ENCODE measurements around the gene LMCD1. TPM values are rescaled to one million over a fixed set of nuclear protein-coding genes. Genes with fewer than 3 reads are reported as not detected.

The LMCD1 gene
- total and polyA plus RNA-seq, 2 experiments from 2014 or later, result 22.9 to 27.7 TPM

- Histone ChIP-seq H3K27me3 (no peaks in the 10 kb centered on the region), H3K4me1 (ENCODE audit: low read depth) (no peaks in the 10 kb centered on the region), H3K4me3 (no peak overlapping the region), H3K9me3 (ENCODE audit: low read depth) (no peaks in the 10 kb centered on the region), H3K36me3 (no peaks in the 10 kb centered on the region), H3K27ac (no peak overlapping the region)
- no peak for DNase-seq (ENCODE audit: low read depth in 1 of 2, low spot score in 1 of 2)
- no peak for TF ChIP-seq CTCF (IDR thresholded peaks at IDR 0.05; ENCODE audit: low read depth, low read length)
Measured at GRCh38 chr3:8464668-8465067, 37.0 kb upstream of the LMCD1 start.

GRCh38 chr3:8466526-8466925 is 35.1 kb upstream of the LMCD1 start:
- no peaks in the 10 kb centered on the region for H3K9me3 ChIP-seq (ENCODE audit: low read depth)
- H3K36me3 ChIP-seq, result no peaks in the 10 kb centered on the region
- no peak overlapping the region for H3K4me3 ChIP-seq
- no peak overlapping the region for H3K27ac ChIP-seq
- H3K27me3 ChIP-seq, result no peaks in the 10 kb centered on the region
- no peaks in the 10 kb centered on the region for H3K4me1 ChIP-seq (ENCODE audit: low read depth)
- TF ChIP-seq CTCF (IDR thresholded peaks at IDR 0.05; ENCODE audit: low read depth, low read length), result no peak
- no peak for DNase-seq (ENCODE audit: low read depth in 1 of 2, low spot score in 1 of 2)

GRCh38 chr3:8470801-8471200 is 30.8 kb upstream of the LMCD1 start:
- Histone ChIP-seq H3K4me3 (no peak overlapping the region), H3K36me3 (no peaks in the 10 kb centered on the region), H3K27ac (no peak overlapping the region), H3K27me3 (no peaks in the 10 kb centered on the region), H3K4me1 (ENCODE audit: low read depth) (no peaks in the 10 kb centered on the region), H3K9me3 (ENCODE audit: low read depth) (no peaks in the 10 kb centered on the region)
- TF ChIP-seq CTCF (IDR thresholded peaks at IDR 0.05; ENCODE audit: low read depth, low read length), result no peak
- DNase-seq (ENCODE audit: low read depth in 1 of 2, low spot score in 1 of 2), result no peak

GRCh38 chr3:8472549-8472948 is 29.1 kb upstream of the LMCD1 start:
- Histone ChIP-seq H3K4me3 (no peak overlapping the region), H3K27me3 (no peaks in the 10 kb centered on the region), H3K36me3 (no peaks in the 10 kb centered on the region), H3K4me1 (ENCODE audit: low read depth) (no peaks in the 10 kb centered on the region), H3K27ac (no peak overlapping the region), H3K9me3 (ENCODE audit: low read depth) (no peaks in the 10 kb centered on the region)
- DNase-seq (ENCODE audit: low read depth in 1 of 2, low spot score in 1 of 2), result no peak
- no peak for TF ChIP-seq CTCF (IDR thresholded peaks at IDR 0.05; ENCODE audit: low read depth, low read length)

GRCh38 chr3:8473029-8473428 is 28.6 kb upstream of the LMCD1 start:
- no peak for TF ChIP-seq CTCF (IDR thresholded peaks at IDR 0.05; ENCODE audit: low read depth, low read length)
- H3K9me3 ChIP-seq (ENCODE audit: low read depth), result no peaks in the 10 kb centered on the region
- H3K36me3 ChIP-seq, result no peaks in the 10 kb centered on the region
- no peaks in the 10 kb centered on the region for H3K4me1 ChIP-seq (ENCODE audit: low read depth)
- no peaks in the 10 kb centered on the region for H3K27me3 ChIP-seq
- no peak for DNase-seq (ENCODE audit: low read depth in 1 of 2, low spot score in 1 of 2)
- H3K4me3 ChIP-seq, result no peak overlapping the region
- no peak overlapping the region for H3K27ac ChIP-seq

GRCh38 chr3:8473990-8474389 is 27.6 kb upstream of the LMCD1 start:
- TF ChIP-seq CTCF (IDR thresholded peaks at IDR 0.05; ENCODE audit: low read depth, low read length), result no peak
- no peaks in the 10 kb centered on the region for H3K27me3 ChIP-seq
- no peaks in the 10 kb centered on the region for H3K36me3 ChIP-seq
- no peak overlapping the region for H3K4me3 ChIP-seq
- H3K4me1 ChIP-seq (ENCODE audit: low read depth), result no peaks in the 10 kb centered on the region
- no peak for DNase-seq (ENCODE audit: low read depth in 1 of 2, low spot score in 1 of 2)
- no peaks in the 10 kb centered on the region for H3K9me3 ChIP-seq (ENCODE audit: low read depth)
- no peak overlapping the region for H3K27ac ChIP-seq

All from cardiac muscle cell (in vitro differentiated cells and primary cell).